GM12874 (cell line): ENCODE results near the gene ATP12A.
A peak's percentile ranks its signal among the peaks of the same experiment; 100 is the strongest.

Source experiments
- TF ChIP-seq, protein P1 (sequence below): IDR thresholded peaks from 2 replicates; pipeline ENCODE4 v1.5.1; 2011; ENCODE audit warnings: low read depth, mild to moderate bottlenecking, control low read depth, low read length, moderate library complexity; ENCODE audit not compliant: insufficient read depth

Gene ATP12A

GRCh38 chr13:24740014-24740890 lies 60.0 kb downstream of the ATP12A start:
- TF ChIP-seq, protein P1, sequence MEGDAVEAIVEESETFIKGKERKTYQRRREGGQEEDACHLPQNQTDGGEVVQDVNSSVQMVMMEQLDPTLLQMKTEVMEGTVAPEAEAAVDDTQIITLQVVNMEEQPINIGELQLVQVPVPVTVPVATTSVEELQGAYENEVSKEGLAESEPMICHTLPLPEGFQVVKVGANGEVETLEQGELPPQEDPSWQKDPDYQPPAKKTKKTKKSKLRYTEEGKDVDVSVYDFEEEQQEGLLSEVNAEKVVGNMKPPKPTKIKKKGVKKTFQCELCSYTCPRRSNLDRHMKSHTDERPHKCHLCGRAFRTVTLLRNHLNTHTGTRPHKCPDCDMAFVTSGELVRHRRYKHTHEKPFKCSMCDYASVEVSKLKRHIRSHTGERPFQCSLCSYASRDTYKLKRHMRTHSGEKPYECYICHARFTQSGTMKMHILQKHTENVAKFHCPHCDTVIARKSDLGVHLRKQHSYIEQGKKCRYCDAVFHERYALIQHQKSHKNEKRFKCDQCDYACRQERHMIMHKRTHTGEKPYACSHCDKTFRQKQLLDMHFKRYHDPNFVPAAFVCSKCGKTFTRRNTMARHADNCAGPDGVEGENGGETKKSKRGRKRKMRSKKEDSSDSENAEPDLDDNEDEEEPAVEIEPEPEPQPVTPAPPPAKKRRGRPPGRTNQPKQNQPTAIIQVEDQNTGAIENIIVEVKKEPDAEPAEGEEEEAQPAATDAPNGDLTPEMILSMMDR: no peak

DNA sequence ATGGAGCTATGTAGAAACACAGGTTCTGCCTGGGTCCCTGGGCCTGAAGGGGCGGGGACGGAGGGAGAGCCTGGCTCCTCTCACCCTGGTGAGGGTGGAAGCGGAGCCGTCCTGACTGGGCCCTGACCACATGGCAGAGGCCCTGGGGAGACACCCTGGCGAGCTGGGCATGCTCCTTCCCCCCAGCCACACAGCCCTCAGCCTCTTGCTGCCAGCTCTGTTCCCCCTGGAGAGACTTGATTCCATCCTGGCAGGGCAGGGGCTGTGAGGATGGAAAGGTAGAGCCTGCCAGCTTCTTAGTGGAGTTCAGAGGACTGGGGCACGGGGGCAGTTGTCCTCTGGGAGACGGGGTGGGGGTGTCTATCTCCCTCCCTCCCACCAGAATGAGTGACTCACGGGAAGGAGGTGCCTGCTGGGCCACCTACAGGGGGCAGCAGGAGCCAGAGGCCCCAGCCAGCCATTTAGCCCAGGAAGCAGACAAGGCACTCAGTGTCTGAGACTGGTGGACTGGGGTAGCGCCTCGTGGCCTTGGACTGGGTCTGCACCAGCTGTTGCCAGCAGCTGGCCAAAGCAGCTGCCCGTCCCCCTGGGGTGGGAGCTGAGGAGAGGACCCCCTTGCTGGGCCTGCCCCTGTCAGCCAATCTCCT lies 60.9 kb downstream of the ATP12A start:
- TF ChIP-seq, protein P1: peak; percentile 65

DNA sequence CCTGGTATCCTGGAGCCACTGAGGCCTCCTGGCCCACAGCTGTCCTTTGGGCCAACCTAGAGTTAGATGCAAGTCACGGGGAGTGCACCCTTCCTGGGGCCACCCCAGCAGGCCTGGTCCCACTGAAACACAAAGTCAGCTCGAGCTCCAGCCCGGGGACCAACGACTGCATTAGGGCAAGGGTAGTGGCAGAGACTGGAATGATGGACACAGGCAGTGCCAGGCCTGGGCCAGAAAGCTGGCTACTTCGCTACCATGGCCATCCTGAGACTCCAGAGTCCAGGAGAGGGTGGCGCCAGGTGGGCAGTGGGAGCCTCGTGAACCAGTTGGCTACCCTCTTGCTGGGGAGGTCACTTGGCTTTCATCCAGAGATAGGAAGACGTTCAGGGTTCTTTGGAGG lies 61.6 kb downstream of the ATP12A start:
- TF ChIP-seq, protein P1: no peak

GRCh38 chr13:24742294-24742693 lies 62.1 kb downstream of the ATP12A start:
- TF ChIP-seq, protein P1: no peak

DNA sequence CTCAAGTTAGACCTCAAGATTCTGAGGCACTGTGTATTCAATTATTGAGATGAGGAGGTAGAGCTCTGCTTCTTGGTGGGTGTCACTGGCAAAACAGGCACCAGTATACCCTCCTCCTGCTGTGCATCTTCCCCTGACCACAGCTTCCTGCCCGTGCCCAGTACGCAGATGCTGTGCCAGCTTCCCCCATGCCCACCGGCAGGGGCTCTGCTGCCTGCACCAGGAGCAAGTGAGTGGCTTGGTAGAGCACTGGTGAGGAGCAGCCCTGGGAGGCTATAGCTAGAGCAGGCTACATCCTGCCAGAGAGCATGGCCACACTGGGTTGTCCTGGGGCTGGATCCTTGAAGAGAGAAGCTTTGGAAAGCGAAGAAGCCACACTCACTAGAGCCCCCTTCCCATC lies 62.8 kb downstream of the ATP12A start:
- TF ChIP-seq, protein P1: no peak

- TF ChIP-seq, protein P1: no peak
Measured at GRCh38 chr13:24744247-24744646, 64.0 kb downstream of the ATP12A start.

- TF ChIP-seq, protein P1: no peak
Measured at GRCh38 chr13:24745516-24745860, 65.3 kb downstream of the ATP12A start.
